K562 (cell line): ENCODE results near the gene ENG. TPM values are rescaled to one million over a fixed set of nuclear protein-coding genes. Genes with fewer than 3 reads are reported as not detected.

Experiments used
- ARID4B ChIP-seq: sonication (generic); formaldehyde crosslinking; IDR thresholded peaks from 2 replicates; pipeline ENCODE4 v1.8.0; 2022; ENCODE audit warnings: mild to moderate bottlenecking, missing genetic modification reagents
- CC2D1A ChIP-seq: fragments of 450-650 bp; IDR thresholded peaks from 2 replicates; pipeline ENCODE4 v1.6.1; 2017; ENCODE audit warnings: mild to moderate bottlenecking
- CCAR2 ChIP-seq: fragments of 200-400 bp; formaldehyde crosslinking; IDR thresholded peaks from 2 replicates; pipeline ENCODE4 v1.6.1; 2017; ENCODE audit warnings: mild to moderate bottlenecking, low read depth, low read length
- KLF1 ChIP-seq: fragments of 450-650 bp; IDR thresholded peaks from 2 replicates; pipeline ENCODE4 v1.6.1; 2016; ENCODE audit warnings: missing genetic modification characterization, missing compliant biosample characterization
- MGA ChIP-seq: fragments of 450-650 bp; IDR thresholded peaks from 2 replicates; pipeline ENCODE4 v1.6.1; 2016; ENCODE audit warnings: mild to moderate bottlenecking, moderate library complexity
- NR2C2 ChIP-seq, 2 experiments: fragments of 200-800 bp in 1 of 2; sonication (Bioruptor generic) in 1 of 2; sonication (generic) in 1 of 2; formaldehyde crosslinking in 1 of 2; IDR thresholded peaks; 2 replicates each; pipeline versions ENCODE4 v1.6.1 to v1.8.0; 2016 to 2022; ENCODE audit warnings: mild to moderate bottlenecking in 1 of 2, missing compliant biosample characterization in 1 of 2, missing genetic modification characterization in 1 of 2, missing genetic modification reagents in 1 of 2
- SETDB1 ChIP-seq: IDR thresholded peaks from one replicate; pipeline ENCODE4 v1.6.1; 2012; ENCODE audit warnings: low read length, control low read depth, inconsistent platforms
- SNIP1 ChIP-seq: fragments of 450-650 bp; IDR thresholded peaks from 2 replicates; pipeline ENCODE4 v1.7.1; 2017; ENCODE audit warnings: low read depth, mild to moderate bottlenecking
- polyA plus RNA-seq, 8 experiments: library from polyadenylated mRNA; depleted of rRNA in 4 of 8; stranded (reverse) in 5 of 8; unstranded in 3 of 8; fragments of >200 nt; fragmentation: Nextera tagmentation in 2 of 8; fragmentation: Illumina TruSeq in 1 of 8; extraction: Ambion mirVana in 2 of 8; extraction: Trizol in 1 of 8; gene quantifications; 2 replicates each; pipeline versions ENCODE4 v1.2.1 to v1.2.3, GENCODE V29; 2011 to 2014; ENCODE audit warnings: inconsistent platforms in 1 of 8, missing spikeins in 1 of 8
- total RNA-seq, 7 experiments: library from RNA; depleted of rRNA in 6 of 7; stranded (reverse); fragments of >200 nt in 6 of 7; fragmentation: Illumina TruSeq in 2 of 7; extraction: Trizol in 2 of 7; gene quantifications; 2 replicates each; pipeline versions ENCODE4 v1.2.1 to v1.2.3, GENCODE V29; 2011 to 2021; ENCODE audit warnings: low replicate concordance in 1 of 7
- TF ChIP-seq, protein P1 (sequence below): sonication (generic); formaldehyde crosslinking; IDR thresholded peaks from 2 replicates; pipeline ENCODE4 v1.8.1; 2023; ENCODE audit warnings: mild to moderate bottlenecking, missing genetic modification reagents, moderate library complexity

ENG gene
- total and polyA plus RNA-seq, 9 of the 15 experiments (the other 6 are each of a cell fraction or from before 2014, with no cell fraction given), result 0.04 to 0.40 (median 0.14) TPM; not detected in 1

DNA sequence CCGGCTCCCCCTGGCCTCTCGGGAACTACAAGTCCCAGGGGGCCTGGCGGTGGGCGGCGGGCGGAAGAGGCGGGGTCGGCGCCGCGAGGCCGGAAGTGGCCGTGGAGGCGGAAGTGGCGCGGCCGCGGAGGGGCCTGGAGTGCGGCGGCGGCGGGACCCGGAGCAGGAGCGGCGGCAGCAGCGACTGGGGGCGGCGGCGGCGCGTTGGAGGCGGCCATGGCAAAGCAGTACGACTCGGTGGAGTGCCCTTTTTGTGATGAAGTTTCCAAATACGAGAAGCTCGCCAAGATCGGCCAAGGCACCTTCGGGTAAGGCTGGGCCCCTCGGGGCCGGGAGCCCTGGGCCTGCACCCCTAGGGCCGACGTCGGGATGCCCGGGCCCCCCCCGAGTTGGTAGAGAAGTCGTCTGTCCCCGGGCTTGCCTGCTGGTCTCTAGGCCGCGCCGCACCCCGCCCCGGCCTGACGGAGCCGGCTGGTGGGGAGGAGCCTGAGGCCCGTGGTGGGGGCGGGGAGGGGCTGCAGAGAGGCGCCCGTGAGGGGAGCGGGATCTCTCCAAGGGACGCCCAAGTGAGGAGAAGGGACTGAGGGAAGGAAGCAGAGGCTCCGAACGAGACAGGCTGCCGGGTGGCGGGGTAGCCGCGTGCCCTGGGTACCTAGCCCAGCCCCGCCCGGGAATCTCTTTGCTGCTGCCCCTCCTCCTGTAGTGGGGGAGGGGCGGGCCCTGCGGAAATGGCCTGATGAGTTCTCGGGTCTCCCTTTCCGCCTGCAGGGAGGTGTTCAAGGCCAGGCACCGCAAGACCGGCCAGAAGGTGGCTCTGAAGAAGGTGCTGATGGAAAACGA, 68.3 kb downstream of the ENG start, which contains the start of gene CDK9 (continued):
- TF ChIP-seq MGA, result no peak
- TF ChIP-seq CC2D1A, result no peak
- peak; percentile 78 for TF ChIP-seq ARID4B (CRISPR knock-in tag)
- peak; percentile 44; the same call in 1 of the 2 replicates for TF ChIP-seq KLF1 (tag)
- TF ChIP-seq, protein P1, sequence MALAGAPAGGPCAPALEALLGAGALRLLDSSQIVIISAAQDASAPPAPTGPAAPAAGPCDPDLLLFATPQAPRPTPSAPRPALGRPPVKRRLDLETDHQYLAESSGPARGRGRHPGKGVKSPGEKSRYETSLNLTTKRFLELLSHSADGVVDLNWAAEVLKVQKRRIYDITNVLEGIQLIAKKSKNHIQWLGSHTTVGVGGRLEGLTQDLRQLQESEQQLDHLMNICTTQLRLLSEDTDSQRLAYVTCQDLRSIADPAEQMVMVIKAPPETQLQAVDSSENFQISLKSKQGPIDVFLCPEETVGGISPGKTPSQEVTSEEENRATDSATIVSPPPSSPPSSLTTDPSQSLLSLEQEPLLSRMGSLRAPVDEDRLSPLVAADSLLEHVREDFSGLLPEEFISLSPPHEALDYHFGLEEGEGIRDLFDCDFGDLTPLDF (CRISPR knock-in tag), result 0 out of 2 replicates have a peak, but pooled peaks have one; percentile 34
- no peak for TF ChIP-seq SETDB1
- no peak for TF ChIP-seq NR2C2 (CRISPR knock-in tag; IDR thresholded peaks at IDR 0.05)
- TF ChIP-seq NR2C2 (tag; IDR thresholded peaks at IDR 0.05), result peak; percentile 69
- TF ChIP-seq CCAR2, result no peak
- TF ChIP-seq SNIP1, result no peak
